ENCODE results near the gene GNG7. TPM values are rescaled to one million over a fixed set of nuclear protein-coding genes. Genes with fewer than 3 reads are reported as not detected.

Gene GNG7
- total RNA-seq, 1 experiment from 2014 or later, result 7.7 TPM

DNA sequence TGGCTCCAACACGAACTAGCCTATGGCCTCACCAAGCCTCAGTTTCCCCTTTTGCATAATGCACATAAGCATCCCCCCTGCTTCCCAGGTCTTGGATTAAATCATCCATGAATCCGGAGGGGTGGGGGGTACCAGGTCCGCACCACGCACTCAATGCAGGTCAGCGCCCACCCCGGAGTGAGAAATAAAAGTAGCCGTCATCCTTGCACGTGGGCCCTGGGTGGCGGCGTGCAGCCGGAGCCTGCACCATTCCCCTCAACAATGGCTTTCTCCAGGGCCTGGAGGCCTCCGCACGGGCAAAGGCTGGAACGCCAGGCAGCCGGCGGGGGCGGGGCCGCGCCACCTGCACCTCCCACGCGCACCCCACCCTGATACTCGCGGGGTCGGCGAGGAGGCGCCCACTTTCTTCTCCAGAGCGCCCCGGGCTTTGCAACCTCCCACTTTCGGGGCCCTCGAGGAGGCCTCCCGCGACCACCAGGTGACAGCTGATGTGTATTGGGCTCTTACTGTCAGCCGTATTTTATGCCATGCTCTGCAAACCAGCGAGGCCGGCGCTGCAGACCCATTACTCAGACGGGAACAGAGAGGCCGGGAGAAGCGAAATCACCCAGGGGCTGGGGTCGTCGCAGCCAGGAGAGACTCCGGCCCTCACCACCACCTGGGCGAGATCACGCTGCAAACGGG, 227.3 kb downstream of the GNG7 start:
- Histone ChIP-seq H2AK5ac (ENCODE audit: insufficient read length, low read length) (no peak overlapping the region), H2BK5ac (ENCODE audit: insufficient read length, low read length) (no peak overlapping the region), H3K4ac (ENCODE audit: low read depth, low read length) (no peak overlapping the region), H2AFZ (ENCODE audit: low read length) (no peak overlapping the region), H3K18ac (ENCODE audit: insufficient read length, low read depth, low read length) (no peak overlapping the region), H3K4me1 (ENCODE audit: insufficient read depth, low read length) (peaks cover 4% of the 10 kb centered on the region; the same call in 1 of the 2 replicates), H4K91ac (ENCODE audit: insufficient read length, low read depth, low read length) (no peak overlapping the region), H2BK12ac (ENCODE audit: insufficient read length, low read depth, low read length) (no peak overlapping the region), H3T11ph (ENCODE audit: low read length) (no peak overlapping the region), H3K56ac (ENCODE audit: insufficient read length, low read depth, low read length) (no peak overlapping the region), H3K79me2 (ENCODE audit: insufficient read depth, low read length) (peaks cover 2% of the 10 kb centered on the region; the same call in 1 of the 2 replicates), H3K23me2 (ENCODE audit: insufficient read length, low read depth, low read length, poor library complexity, severe bottlenecking) (peaks cover 28% of the 10 kb centered on the region), H4K8ac (replicated peaks; ENCODE audit: insufficient read length, low read depth, low read length) (no peak overlapping the region), H3K4me2 (ENCODE audit: insufficient read depth, insufficient read length, low read length) (peak overlapping the region; percentile 65), H2BK20ac (ENCODE audit: low read depth, low read length, poor library complexity, severe bottlenecking) (no peak overlapping the region), H2BK120ac (ENCODE audit: low read depth, low read length, poor library complexity, severe bottlenecking) (no peak overlapping the region), H3K27ac (ENCODE audit: insufficient read length, low read depth, low read length) (no peak overlapping the region), H3K23ac (ENCODE audit: insufficient read length, low read depth, low read length) (no peak overlapping the region), H3K27me3 (ENCODE audit: insufficient read depth, low read length) (peaks cover 7% of the 10 kb centered on the region; the same call in 1 of the 2 replicates), H2BK15ac (ENCODE audit: low read depth, low read length) (no peak overlapping the region), H4K5ac (ENCODE audit: insufficient read length, low read depth, low read length) (no peak overlapping the region), H4K20me1 (ENCODE audit: control insufficient read depth, insufficient read depth, insufficient read length) (peaks cover 3% of the 10 kb centered on the region), H3K79me1 (ENCODE audit: insufficient read depth, low read depth, low read length, poor library complexity, severe bottlenecking) (no peaks in the 10 kb centered on the region), H3K9me3 (ENCODE audit: control insufficient read depth, low read depth, low read length) (no peaks in the 10 kb centered on the region), H3K9ac (ENCODE audit: extremely low read depth, insufficient read length, low read length) (no peak overlapping the region), H3K14ac (ENCODE audit: insufficient read depth, low read length) (no peak overlapping the region)
- H3K27me3 Mint-ChIP-seq (ENCODE audit: low read depth), result peaks cover 39% of the 10 kb centered on the region
- H3K27ac Mint-ChIP-seq, result no peak overlapping the region
- 0 out of 5 replicates have a peak, but pooled peaks cover 0 to 2% of the 10 kb centered on the region in 2 experiments for H3K9me3 Mint-ChIP-seq
- peaks cover 17 to 26% of the 10 kb centered on the region in 2 experiments for H3K4me1 Mint-ChIP-seq
- no peak for DNase-seq
- H3K36me3 Mint-ChIP-seq (ENCODE audit: insufficient read depth in 1 of 3, low read depth in 3 of 3), result peaks cover 0 to 3% (median 1%) of the 10 kb centered on the region in 3 experiments; a peak in 1 of 7 replicates
- WGBS (ENCODE audit: extremely low coverage, insufficient read length, low lambda C conversion rate), result no CpG with 5 or more reads among the region's 45 CpGs
- TF ChIP-seq CTCF (conservative IDR thresholded peaks at IDR 0.05), result no peak
- peak overlapping the region; percentile 76 to 88 for H3K4me3 Mint-ChIP-seq
